NK-92 (cell line): Measurements from ENCODE around the gene LGI2.
"Not testable (repeated sequence)": the region's sequence is repeated elsewhere in the genome, so short reads cannot be mapped to it uniquely, and the experiment has no call there.

ENCODE experiments used
- DNase-seq: peaks from one replicate; lab custom pipeline; 2025; ENCODE audit not compliant: unreplicated experiment; lab: John Stamatoyannopoulos, UW

Gene LGI2

DNA sequence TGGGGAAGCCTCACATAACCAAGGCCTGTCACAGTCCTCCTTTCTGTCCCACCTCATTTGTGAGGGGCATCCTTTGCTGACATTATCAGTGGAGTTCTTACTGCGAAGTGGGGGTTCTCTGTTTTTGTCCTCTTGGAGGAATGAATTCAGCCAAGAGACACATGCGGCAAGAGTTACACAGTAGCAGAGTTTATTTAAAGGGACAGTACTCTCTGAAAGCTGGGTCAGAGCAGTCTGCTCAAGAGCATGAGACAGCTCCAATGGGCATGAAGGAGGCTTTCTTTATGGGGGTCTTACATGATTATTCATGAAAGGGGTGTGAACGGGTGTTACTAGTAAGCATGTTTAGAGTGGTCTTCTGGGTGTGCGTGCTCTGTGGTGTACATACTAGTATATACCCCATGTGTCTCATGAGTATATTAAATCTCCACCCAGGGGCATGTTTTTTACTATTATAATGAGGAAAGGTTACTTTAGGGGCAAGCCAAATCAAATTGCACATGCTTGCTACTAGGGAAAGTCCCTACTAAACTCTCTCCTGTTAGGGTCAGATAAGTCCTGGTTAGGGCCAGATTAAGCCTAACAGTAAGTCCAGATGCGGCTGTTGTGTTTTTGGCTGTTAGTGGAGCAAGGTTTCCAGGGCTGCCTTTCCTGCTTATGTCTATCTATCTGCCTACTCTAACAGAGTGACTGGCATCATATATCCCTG, 19.8 kb upstream of the LGI2 start:
- DNase-seq, result no peak

DNA sequence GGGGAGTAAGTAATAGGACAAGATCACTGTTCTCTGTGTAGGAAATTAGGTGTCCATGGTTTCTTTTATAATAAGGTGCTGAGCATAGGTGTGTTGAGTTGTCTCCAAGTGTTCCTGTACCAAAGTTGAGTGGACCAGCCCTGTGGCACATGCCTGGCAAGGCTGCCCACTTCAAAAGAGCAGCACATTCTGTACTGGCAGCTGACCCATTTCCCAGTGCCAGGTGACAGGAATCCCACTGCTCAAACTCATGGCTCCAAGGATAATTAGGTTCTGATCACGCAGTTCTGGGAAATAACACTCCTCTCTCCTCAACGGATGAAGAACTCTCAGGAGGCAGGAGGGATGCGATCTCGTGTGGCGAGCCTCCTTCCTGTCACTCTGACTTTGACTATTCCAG, 12.8 kb upstream of the LGI2 start:
- no peak for DNase-seq

DNA sequence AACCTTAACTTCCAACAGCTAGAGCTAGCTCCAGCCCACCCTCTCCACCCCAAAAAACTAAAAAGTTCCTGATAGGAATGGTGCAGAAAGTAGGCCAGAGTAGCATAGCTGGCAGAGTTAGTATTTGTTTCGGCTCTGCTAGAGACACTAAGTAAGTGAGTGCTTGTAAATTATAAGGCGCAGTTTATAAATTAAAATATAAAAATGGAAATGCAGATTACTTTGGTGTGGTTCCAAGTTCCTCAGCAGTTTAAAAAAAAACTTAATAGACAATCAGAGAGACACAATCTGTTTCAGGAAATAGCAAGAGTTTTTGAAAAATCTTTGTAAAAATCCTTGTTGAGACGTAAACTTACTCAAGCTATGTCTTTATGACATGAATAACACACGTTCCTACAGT, 2.8 kb upstream of the LGI2 start:
- no peak for DNase-seq

DNA sequence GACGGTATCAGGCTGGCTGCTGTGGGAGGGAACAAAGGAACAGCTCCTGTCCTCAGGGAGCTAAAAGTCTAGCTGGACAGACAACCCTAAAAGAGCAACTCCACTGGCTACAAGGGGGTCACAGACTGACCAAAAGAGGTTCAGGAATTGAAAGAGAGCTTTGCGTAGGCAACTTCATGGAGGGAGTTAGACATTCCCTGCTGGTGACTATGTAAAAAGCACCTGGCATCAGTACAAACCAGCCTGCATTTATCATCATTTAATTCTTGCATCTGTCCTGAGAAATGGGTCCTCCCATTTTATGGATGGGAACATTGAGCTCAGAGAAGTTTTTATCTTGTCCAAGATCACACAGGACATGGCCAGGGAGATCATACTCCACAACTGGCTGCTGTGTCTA, 1.4 kb upstream of the LGI2 start:
- no peak for DNase-seq

DNA sequence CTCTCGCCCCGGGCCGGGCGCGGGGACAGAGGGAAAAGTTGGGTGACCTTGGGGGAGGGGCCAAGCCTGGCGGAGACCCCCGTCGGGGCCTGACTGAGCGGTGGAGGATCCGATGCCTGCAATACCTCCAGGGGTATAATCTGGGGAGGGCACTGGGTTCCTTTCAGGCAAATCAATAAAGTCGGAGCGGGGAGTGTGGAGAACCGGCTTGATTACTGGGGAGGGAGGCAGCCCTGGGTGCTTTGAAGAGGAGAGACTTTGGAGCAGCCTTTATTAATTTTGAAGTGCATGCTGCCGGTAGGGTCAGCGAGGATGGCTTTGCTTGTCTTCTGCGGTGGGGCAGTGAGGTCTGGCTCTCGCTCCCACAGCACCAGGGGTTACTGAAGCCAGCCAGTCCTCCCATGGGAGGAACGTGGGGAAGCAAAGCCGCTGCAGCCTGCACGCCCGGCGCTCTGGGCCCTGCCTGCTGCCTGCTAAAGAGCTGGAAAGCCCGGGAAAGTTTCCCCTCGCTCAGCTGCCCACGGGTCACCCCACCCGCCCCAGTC, 403 bp upstream of the LGI2 start:
- DNase-seq, result no peak

DNA sequence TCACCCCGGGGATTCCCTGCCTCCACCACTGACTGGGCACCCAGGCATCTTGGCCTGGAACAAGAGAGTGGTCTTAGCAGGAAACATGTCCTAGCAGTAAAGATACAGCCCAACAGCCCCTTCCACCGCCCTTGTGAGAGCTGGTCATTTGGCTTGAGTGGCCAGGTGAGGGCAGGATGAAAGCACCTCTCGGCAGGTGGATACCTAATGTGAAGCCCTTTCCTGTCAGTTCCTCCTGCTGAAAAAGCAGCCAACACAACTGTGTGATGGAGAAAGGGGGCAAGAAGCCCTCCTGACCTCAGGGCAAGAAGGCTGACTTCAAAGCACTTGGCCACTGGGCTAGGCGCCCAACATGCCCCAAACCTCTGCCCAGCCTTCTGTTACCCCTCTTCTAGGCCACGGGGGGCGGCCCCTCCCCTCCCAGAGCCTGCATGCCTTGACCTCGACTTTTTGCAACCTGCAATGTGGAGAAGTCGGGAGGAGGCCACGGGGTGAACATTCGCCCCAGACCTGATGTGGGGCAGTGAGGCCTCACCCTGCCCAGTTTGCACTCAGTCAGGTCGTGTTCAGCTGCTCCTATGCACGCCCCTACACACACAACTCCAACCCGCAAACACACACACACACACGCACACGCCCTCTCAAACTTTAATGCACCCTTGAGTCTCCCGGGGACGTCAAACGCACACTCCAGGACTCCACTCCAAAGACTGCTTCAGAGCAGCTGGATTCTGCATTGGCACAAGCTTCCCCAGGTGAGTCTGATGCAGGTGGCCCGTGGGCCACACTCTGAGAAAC, 1.1 kb downstream of the LGI2 start:
- DNase-seq, result no peak

DNA sequence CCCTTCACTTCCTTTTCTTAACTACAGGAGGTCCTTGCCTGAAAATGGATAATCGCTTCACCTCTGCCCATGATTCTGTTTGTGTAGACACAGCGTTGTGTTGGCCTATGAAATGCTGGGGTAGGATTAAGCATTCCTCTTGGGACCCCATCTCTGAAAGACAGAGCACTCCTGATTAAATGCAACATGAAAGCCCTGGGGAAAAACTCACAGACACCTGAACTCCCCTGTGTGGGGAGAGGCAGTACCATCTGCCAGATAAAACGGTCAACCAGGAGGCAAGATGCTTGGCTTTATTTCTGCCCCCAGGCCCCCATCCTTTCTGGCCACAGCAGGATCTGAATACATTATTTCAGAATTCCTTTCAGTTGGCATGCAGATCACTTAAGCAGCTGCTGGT, 1.9 kb downstream of the LGI2 start:
- no peak for DNase-seq

DNA sequence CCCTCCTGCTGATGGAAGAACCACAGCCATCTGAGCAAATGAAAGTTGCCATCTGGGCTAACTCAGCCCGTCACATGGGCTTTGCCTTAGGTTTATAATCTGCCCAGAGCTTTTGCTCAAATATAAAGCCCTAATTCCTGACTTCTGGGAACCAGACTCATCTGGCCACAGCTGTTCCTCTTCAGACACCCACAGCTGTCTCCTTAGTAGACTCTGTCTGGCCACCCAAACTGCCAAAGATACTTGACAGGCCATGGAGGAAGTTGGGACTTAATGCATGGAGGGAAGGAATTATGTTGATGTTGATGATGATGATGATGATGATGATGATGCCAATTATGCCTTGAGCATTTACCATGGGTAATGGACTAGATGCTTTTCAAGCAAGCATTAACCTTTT, 8.0 kb downstream of the LGI2 start:
- DNase-seq, result no peak

DNA sequence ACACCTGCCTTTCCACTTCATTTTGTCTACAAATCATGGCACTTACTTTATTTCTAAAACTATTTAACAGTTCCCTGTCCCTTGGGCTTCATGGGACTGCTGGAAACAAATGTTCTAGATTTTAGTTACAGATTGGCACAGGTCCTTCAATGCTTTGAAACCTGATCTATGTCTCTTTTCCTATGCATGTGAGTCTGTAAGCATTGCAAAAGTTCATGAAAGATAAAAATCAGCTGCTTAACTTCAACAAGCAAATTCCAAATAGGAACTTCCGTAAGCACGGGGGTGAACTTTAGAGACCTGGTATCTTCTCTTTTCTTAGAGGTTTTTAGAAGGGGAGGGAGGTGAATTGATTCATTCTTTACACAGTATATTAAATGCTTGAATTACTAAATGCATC, 9.5 kb downstream of the LGI2 start:
- DNase-seq, result no peak

DNA sequence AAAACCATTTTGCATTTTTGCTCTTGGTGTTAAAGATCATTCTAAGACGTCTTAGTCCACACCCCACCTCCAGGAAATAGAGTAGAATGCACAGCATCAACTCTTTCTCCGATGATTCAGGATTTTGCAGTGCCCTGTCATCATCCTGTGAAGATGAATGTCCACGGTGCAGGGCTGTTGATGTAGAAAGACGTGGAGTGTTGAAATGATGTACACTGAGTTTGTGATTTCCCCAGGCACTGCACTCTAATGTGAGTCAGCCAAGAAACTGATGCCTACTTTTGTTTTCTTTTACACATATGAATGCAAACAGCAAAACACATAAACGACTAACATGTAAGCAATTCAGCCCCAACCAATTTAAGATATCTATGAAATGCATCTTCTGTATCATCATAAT, 10.5 kb downstream of the LGI2 start:
- DNase-seq, result no peak

DNA sequence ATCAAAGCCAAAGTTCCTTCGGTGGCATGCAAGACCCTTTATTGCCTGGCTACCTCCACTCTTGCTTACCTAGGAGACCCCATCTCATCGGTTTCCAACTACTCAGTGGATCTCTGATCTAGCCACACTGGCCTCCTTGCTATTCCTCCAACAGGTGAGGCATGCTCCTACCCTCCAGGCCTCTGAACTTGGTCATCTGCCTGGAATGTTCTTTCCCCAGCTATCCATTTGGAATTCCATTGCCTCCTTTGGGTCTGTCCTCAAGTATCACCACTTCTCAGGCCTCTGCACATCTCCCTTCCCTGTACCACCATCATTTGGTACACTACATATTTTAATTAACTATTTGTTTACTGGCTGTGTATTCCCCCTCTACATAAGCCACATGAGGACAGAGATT, 11.2 kb downstream of the LGI2 start:
- DNase-seq, result no peak

DNA sequence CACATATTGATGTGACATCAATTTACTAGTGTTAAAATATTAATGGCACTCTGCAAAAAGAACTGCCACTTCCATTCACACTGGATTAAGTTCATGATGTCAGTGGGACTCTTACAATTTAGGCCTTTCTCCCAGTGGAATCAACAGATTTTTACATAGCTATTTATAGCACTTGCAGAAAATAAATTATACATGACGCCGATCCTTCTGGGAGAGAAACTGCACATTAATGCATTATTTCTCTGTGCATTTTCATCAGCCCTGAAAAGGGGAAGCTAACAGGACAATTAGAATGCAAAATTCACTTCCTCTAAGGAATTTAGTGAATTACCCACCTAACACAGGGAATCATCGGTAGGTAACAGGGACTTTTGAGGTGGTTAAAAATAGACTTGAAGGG, 15.7 kb downstream of the LGI2 start:
- no peak for DNase-seq

DNA sequence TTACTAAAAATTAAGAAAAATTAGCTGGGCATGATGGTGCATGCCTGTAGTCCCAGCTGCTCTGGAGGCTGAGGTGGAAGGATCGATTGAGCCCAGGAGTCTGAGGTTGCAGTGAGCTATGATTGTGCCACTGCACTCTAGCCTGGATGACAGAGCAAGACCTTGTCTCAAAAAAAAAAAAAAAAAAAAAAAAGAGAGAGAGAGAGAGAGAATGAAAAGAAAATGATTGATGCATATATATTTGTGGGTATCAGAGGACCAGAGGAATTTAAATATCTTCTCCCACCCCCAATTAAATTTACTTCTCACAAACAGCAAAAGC, 16.1 kb downstream of the LGI2 start:
- DNase-seq, result not testable (repeated sequence)

DNA sequence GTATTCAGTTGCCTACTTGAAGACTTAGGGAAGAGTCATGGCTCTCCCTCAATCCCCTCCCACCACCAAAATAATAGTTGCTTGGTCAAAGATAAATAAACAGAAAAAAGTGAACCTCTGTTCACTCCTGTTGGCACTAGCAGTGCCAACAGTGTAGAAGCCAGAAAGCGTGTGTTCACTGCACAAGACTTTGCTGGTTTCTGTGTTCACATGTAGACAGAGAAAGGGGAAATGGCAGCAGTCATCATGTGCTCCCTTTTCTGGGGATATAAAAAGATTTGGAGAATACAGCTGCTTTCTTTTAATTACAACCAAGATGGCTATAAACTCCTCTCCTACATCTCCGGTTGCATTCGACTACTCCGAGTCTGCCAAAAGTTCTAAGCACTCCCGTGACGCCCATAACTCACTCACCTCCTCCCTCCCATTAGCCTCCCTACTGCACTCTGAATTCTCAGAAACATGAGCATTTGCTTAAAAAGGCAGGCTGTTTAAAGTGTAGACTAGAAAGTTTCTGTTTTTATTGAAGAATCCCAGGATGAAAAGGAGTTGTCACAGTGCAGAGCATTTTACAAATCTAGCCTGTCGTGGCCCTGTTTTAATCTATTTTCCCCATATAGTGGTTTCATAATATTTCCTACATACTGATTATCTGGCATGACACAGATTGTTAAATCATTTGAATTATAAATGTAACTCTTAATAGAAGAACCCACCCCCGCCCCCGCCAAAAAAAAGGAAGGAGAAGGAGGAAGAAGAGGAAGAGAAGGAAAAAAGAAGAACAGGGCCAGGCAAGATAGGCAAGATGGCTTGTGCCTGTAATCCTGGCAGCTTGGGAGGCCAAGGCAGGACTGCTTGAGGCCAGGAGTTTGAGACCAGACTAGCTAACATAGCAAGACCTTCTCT, 16.7 kb downstream of the LGI2 start:
- DNase-seq, result no peak

DNA sequence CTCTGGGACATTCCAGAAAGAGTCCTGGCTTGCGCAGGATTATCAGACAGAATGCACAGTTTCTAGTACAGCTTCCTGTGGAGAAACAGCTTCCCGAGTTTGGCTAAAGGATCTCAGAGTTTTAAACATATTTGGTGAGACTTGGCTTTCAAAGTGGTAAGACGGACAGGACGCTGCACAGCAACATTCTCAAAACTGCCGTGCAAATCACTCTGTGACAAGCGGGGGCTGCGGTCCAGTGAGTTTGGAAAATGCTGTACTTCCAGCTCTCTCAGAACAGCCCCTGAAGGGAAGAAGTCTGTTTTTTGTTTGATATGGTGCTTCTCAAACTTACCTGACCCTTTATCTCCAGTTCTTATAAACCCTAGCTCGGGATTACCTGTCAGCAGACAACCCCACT, 18.1 kb downstream of the LGI2 start:
- DNase-seq, result no peak

DNA sequence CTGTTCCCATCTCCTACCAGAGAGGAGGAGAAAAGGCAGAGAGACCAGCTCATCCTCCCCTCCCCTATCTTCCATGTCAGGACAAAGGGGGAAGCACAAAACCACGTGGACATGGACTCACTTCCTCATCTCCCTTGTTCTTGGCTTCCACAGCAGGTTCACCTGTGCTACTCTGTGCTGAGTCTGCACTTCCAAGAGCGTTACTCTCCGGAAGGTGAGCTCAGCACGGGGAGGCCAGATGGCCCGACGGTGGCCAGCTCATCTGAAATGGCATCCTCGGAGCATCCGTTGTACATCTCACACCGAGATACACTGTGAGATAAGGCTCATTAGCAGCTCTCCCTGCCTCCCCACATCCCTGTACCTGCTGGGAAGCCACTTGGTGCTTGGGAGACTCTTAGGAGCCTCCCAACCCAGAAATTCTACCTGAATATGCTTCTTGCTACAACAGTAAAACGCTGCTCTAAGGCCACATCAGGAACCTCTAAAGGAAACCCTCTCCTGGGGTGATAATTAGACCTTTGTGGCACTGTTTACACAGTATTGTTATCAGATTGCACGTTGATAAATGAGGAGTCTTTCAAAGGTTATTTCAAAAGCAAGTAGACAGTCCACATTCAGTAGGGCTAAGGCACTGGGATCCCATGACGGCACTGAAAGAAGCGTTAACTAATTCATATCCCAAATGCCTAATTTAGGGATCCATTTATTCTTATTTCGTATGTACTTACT, 19.4 kb downstream of the LGI2 start:
- DNase-seq, result no peak

DNA sequence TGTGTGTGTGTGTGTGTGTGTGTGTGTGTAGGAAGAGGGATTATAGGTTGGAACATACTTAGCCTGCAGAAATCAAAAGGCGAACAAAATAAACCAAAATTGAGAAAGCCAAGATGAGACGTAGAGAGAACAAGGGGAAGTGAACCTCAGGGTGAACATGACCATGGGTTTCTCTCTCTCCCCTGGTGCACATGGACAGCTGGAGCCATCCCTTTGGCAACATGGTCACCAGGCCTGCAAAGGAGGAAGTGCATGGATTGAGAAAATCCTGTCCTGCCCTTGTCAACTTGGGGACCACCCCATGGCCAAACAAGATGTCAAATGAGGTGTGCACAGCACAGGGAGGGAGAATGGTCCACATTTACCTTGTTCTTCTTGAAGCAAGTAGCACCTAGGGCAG, 23.1 kb downstream of the LGI2 start:
- DNase-seq, result no peak

DNA sequence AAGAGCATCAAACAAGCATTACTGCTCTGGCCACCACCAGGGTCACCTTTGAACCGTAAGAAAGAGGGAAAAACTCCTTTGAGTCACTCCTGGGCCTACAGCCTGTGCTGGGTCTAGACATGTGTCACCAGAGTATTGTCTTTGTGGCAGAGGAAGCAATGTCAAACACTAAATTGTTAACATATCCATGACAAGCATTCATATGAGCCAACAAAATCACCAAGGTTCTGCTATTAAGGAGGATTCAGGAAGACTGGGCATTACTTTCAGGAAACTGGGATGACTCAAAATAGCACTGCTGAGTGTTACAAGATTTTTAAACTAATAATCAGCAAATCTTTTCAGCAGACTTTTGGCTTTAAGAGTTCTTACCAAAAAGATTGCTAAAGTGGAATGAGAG, 28.1 kb downstream of the LGI2 start:
- no peak for DNase-seq

DNA sequence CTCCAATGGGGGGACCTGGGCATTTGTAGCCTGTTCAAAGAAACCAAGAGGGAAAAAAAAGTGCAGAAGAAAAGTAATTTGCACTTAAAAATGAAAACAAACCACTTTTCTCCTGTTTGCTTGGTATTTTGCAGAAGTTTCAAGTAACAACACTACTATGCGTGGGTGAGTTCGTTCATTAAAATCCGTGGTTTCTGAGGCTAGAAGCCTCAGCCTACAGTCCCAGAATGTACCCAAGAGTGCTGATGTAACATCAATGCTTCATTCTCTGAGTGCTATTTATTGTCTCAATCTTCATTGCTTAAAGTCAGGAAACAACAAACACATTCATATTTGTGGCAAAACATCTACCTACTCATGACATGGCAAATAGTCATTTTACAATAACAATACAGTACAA, 29.2 kb downstream of the LGI2 start:
- DNase-seq, result no peak

DNA sequence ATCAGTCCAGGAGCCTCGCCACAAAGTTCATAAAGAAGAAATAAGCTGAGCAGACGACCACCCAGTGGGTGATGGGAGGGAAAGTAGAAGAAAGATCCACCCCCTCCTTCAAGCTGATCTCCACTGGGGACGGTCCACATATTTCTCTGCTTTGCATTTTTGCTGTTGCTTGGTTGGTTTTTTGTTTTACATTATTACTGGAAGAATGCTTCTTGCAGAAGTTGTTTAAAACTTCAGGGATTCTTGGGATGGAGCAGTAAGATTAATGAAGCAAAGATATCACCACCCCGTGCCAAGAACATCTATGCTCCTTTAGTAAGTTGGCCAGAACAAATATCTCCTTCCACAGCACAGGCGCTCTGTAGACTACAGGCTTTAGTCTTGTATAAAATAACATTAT, 30.1 kb downstream of the LGI2 start:
- DNase-seq, result no peak
